ENCODE measurements around the gene CHD3. TPM values are rescaled to one million over a fixed set of nuclear protein-coding genes. Genes with fewer than 3 reads are reported as not detected.

Gene CHD3
- polyA plus RNA-seq, 2 of the 4 experiments (the other 2 are of a cell fraction), result 56.3 to 111 TPM

- no peak for TF ChIP-seq REST (IDR thresholded peaks at IDR 0.05)
- no peak for TF ChIP-seq BHLHE40 (IDR thresholded peaks at IDR 0.05; ENCODE audit: low read depth, low read length)
- TF ChIP-seq CBX8 (IDR thresholded peaks at IDR 0.05), result no peak
- 0 out of 2 replicates have a peak, but pooled peaks have one; percentile 15 for TF ChIP-seq EHF (CRISPR knock-in tag; IDR thresholded peaks at IDR 0.05)
- TF ChIP-seq SMC3 (IDR thresholded peaks at IDR 0.05), result 0 out of 3 replicates have a peak, but pooled peaks have one; percentile 10
These were observed 3.0 kb upstream of the CHD3 start (continued) for GRCh38 chr17:7885367-7886226.

DNA sequence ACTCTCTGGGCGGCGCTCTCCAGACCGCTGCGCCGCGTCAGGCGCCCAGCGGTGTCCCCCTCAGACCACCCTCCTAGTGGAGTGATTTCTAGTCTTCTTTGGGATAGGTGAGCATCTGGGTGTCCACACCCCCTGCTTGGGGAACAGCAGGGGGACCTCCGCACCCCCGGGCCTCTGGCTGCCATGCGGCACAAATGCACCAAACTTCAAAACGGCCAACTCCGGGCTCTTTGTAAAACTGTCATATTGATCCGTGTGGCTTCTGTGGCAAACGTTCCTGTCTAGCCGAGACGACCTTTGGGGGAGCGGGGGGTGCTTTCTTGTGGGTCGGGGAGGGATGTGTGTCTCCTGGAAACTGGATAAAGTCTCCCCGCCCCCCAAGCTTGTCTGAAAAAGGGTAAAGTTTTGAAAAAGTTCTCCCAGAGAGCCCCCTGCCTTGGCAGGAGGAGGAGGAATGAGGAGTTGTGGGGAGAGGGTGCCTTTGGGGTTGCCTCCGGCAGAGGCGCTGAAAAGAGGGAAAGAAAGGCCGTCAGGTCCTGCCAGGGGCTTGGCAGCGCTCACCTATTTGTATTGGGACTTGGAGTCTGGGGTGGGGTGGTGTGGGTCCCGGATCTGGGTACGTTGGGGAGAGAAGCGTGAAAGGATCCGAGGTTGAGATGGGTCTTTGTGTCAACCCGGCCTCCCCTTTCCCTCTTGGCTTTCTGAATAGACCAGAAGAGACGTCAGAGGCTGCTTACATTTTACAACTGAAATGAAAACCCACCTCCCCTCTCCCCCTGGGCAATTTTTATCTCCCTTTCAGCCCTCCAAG, 2.2 kb upstream of the CHD3 start:
- Histone ChIP-seq H3K9me3 (no peaks in the 10 kb centered on the region), H3K27ac (peak overlapping the region; percentile 98), H3K4me2 (peak overlapping the region; percentile 92), H3K4me1 (peaks cover 38% of the 10 kb centered on the region), H3K4me3 (peak overlapping the region; percentile 70)
- peak; percentile 20; the same call in 1 of the 2 replicates for TF ChIP-seq POLR2A (IDR thresholded peaks at IDR 0.05; ENCODE audit: low read length)
- TF ChIP-seq BCL3 (IDR thresholded peaks at IDR 0.05), result no peak
- no peak for TF ChIP-seq HDAC2 (IDR thresholded peaks at IDR 0.05)
- no peak for TF ChIP-seq JUNB (IDR thresholded peaks at IDR 0.05)
- TF ChIP-seq, protein P1, sequence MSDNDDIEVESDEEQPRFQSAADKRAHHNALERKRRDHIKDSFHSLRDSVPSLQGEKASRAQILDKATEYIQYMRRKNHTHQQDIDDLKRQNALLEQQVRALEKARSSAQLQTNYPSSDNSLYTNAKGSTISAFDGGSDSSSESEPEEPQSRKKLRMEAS (IDR thresholded peaks at IDR 0.05), result peak; percentile 11
- TF ChIP-seq CHD2 (IDR thresholded peaks at IDR 0.05; ENCODE audit: low read length, partially characterized antibody), result peak; percentile 17
- TF ChIP-seq MAZ (IDR thresholded peaks at IDR 0.05; ENCODE audit: borderline replicate concordance, low read depth, low read length), result 0 out of 2 replicates have a peak, but pooled peaks have one; percentile 3
- TF ChIP-seq CBX2 (IDR thresholded peaks at IDR 0.05; ENCODE audit: borderline replicate concordance, low read depth), result no peak
- DNase-seq (ENCODE audit: low read depth in 1 of 2, low spot score in 1 of 2) (peak; percentile 51 to 69), FAIRE-seq (peak; percentile 43), ATAC-seq (peak; percentile 27 to 40; a peak in 5 of 6 replicates)
- under 1% methylated on average over 29 of the region's 30 CpGs for WGBS (ENCODE audit: missing lambda C conversion rate)
- CTCF ChIA-PET, result interaction anchor here (1.2 to 1.4 kb wide), 5 partner anchors 12 to 171 kb away, joined by 3 to 7 read pairs (median 4); no protein-coding TSS in a partner anchor
- POLR2A ChIA-PET, result interaction anchor here (0.6 to 1.8 kb wide), 4 partner anchors 10 to 148 kb away, joined by 3 to 8 read pairs (median 4); partner anchors contain the start of gene NAA38

DNA sequence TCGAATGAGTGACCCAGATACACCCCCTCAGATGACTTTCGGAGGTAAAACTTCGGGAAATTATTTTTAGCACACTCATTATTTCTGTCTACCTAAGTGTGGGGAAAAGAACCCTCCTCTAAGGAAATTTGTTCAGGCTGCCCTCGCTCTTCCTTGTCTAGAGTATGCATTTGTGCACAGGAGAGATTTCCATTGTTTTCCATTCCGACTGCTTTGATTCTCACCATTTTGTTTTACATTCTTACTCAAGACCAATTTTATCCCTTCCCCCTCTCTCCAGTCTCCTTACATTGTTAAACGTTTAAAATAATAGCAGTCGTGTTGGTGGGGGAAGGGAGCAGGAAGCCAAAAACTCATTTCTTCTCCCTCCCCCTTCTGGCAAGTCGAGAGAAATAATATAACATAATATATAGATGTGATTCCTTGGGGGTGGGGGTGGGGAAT, 1.5 kb upstream of the CHD3 start:
- no peak for DNase-seq (ENCODE audit: low read depth in 1 of 2, low spot score in 1 of 2)
- Histone ChIP-seq H3K4me2 (peak overlapping the region; percentile 92), H3K4me3 (peak overlapping the region; percentile 70), H3K27ac (peak overlapping the region; percentile 98), H3K9me3 (no peaks in the 10 kb centered on the region), H3K4me1 (peaks cover 38% of the 10 kb centered on the region)
- peak; percentile 4 to 14; a peak in 5 of 6 replicates for ATAC-seq
- POLR2A ChIA-PET, result no interaction called here
- FAIRE-seq, result no peak
- 3% methylated on average over 8 of the region's 8 CpGs for WGBS (ENCODE audit: missing lambda C conversion rate)
- CTCF ChIA-PET, result interaction anchor here (1.3 to 1.4 kb wide), 2 partner anchors 14 to 26 kb away, joined by 3 to 5 read pairs; no protein-coding TSS in a partner anchor
- TF ChIP-seq NFE2L2 (conservative IDR thresholded peaks at IDR 0.05; ENCODE audit: low read length), result no peak
- TF ChIP-seq PHF8 (IDR thresholded peaks at IDR 0.05; ENCODE audit: borderline replicate concordance, low read depth), result no peak
- no peak for TF ChIP-seq MAZ (IDR thresholded peaks at IDR 0.05; ENCODE audit: borderline replicate concordance, low read depth, low read length)
- TF ChIP-seq CBX2 (IDR thresholded peaks at IDR 0.05; ENCODE audit: borderline replicate concordance, low read depth), result no peak
- TF ChIP-seq KDM5A (IDR thresholded peaks at IDR 0.05), result no peak
- TF ChIP-seq, protein P2, sequence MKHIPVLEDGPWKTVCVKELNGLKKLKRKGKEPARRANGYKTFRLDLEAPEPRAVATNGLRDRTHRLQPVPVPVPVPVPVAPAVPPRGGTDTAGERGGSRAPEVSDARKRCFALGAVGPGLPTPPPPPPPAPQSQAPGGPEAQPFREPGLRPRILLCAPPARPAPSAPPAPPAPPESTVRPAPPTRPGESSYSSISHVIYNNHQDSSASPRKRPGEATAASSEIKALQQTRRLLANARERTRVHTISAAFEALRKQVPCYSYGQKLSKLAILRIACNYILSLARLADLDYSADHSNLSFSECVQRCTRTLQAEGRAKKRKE (CRISPR knock-in tag; IDR thresholded peaks at IDR 0.05; ENCODE audit: low read depth), result 0 out of 2 replicates have a peak, but pooled peaks have one; percentile 21
- TF ChIP-seq CHD2 (IDR thresholded peaks at IDR 0.05; ENCODE audit: low read length, partially characterized antibody), result peak; percentile 75
- no peak for TF ChIP-seq BHLHE40 (IDR thresholded peaks at IDR 0.05; ENCODE audit: low read depth, low read length)
- no peak for TF ChIP-seq BCL3 (IDR thresholded peaks at IDR 0.05)
- 0 out of 2 replicates have a peak, but pooled peaks have one; percentile 83 for TF ChIP-seq HOXA7 (CRISPR knock-in tag; IDR thresholded peaks at IDR 0.05)
- 0 out of 5 replicates have a peak, but pooled peaks of 1 of the 2 experiments have one; percentile 2 for TF ChIP-seq RAD21 (conservative IDR thresholded peaks at IDR 0.05 in 1 of 2, IDR thresholded peaks at IDR 0.05 in 1 of 2)
